ENCODE measurements around the gene SIPA1L2.

DNA sequence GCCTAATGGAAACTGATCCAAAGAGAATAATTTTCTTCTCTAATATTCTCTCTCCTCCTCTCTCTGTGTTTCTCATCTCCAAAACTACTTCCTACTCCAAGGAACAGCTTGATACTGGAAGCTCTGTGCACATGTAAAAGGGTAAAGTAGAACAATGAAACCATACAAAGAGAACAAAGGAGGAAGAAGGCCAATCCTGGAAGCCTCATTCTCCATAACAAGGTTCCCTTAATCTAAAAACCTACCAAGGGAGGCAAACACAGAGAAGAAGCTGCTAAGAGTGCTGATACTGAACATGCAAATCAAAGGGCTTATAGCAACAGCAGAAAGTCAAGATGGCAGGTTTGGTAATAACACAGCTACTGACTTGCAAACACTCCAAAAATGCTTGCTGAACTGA lies 44.4 kb downstream of the SIPA1L2 start:
- no peak for TF ChIP-seq POLR2AphosphoS5 (IDR thresholded peaks at IDR 0.05; ENCODE audit: low read depth, low read length)
- no peak for TF ChIP-seq POLR2A (IDR thresholded peaks at IDR 0.05; ENCODE audit: low read depth, low read length)
- TF ChIP-seq POU2F2 (IDR thresholded peaks at IDR 0.05; ENCODE audit: low read depth, low read length): no peak
- no peak for TF ChIP-seq TAF1 (IDR thresholded peaks at IDR 0.05; ENCODE audit: low read depth, low read length)
- no peak for TF ChIP-seq PAX5 (IDR thresholded peaks at IDR 0.05; ENCODE audit: insufficient read depth, low read length, severe bottlenecking)

All from GM12891 (cell line).